H1 (cell line): Measurements from ENCODE around the gene OASL. TPM values are rescaled to one million over a fixed set of nuclear protein-coding genes. Genes with fewer than 3 reads are reported as not detected.

Experiments
- CHD7 ChIP-seq: fragments of 300-600 bp; sonication (generic); IDR thresholded peaks from 2 replicates; pipeline ENCODE4 v1.7.1; 2012; ENCODE audit warnings: low read length, moderate library complexity, mild to moderate bottlenecking, inconsistent platforms; ENCODE audit not compliant: insufficient replicate concordance
- CTCF ChIP-seq, 3 experiments: IDR thresholded peaks; 1 replicate in 2 of 3; 2 replicates in 1 of 3; pipeline versions ENCODE4 v1.5.1 to v1.6.1; 2011; ENCODE audit warnings: low read length in 3 of 3, mild to moderate bottlenecking in 3 of 3, inconsistent platforms in 2 of 3, low read depth in 1 of 3, moderate library complexity in 1 of 3; ENCODE audit not compliant: insufficient read depth in 1 of 3; ENCODE audit errors: control extremely low read depth in 1 of 3
- TAF1 ChIP-seq: IDR thresholded peaks from 2 replicates; pipeline ENCODE4 v1.6.1; 2011; ENCODE audit warnings: mild to moderate bottlenecking, low read depth, low read length
- polyA plus RNA-seq, 7 experiments: library from polyadenylated mRNA; depleted of rRNA in 3 of 7; stranded (reverse) in 5 of 7; unstranded in 2 of 7; fragments of >200 nt in 5 of 7; fragments of 200-250 nt in 2 of 7; gene quantifications; 1 replicate in 5 of 7; 2 replicates in 1 of 7; 4 replicates in 1 of 7; pipeline versions ENCODE4 v1.2.1 to v1.2.3, GENCODE V29; 2011 to 2013; ENCODE audit warnings: missing spikeins in 2 of 7, mixed read lengths in 2 of 7
- total RNA-seq: library from RNA; stranded (reverse); fragmentation: NEBNext Ultra II Directional; extraction: Animal tissue kit (Norgen Biotek cat#: 25700); gene quantifications from 2 replicates; pipeline ENCODE4 v1.2.1, GENCODE V29; 2021

The OASL gene
- total and polyA plus RNA-seq, 2 of the 8 experiments (the other 6 are each of a cell fraction or from before 2014, with no cell fraction given) = not detected

- TF ChIP-seq CHD7 (no peak), TAF1 (0 out of 2 replicates have a peak, but pooled peaks have one; percentile 11), CTCF (IDR thresholded peaks at IDR 0.05; ENCODE audit: control extremely low read depth in 1 of 3, insufficient read depth in 1 of 3, low read depth in 1 of 3, low read length in 3 of 3) (peak; percentile 41 to 57 (median 53))
- TF ChIP-seq, all 59 proteins: peak for 4
Observed at GRCh38 chr12:121060149-121061001, 21.3 kb upstream of the OASL start (continued).
